Activated CD4-positive, alpha-beta T cell treated with anti-CD3 and anti-CD28 coated beads, Interleukin-2, amount 50 U/mL, for 1 hour (primary cell): ENCODE data around the gene IFI27L2.

Source experiments
- DNase-seq: peaks from one replicate; pipeline ENCODE4 v3.0.0-alpha.2; 2020

IFI27L2 gene

GRCh38 chr14:94121485-94121884 is 7.9 kb downstream of the IFI27L2 start:
- no peak for DNase-seq

- no peak for DNase-seq
Measured at GRCh38 chr14:94120667-94121340, 8.6 kb downstream of the IFI27L2 start.

GRCh38 chr14:94119071-94119470 is 10.3 kb downstream of the IFI27L2 start:
- no peak for DNase-seq

- no peak for DNase-seq
Measured at GRCh38 chr14:94117856-94118255, 11.5 kb downstream of the IFI27L2 start.

GRCh38 chr14:94116701-94117100 is 12.7 kb downstream of the IFI27L2 start:
- no peak for DNase-seq

- DNase-seq, result no peak
Measured at GRCh38 chr14:94115631-94116030, 13.8 kb downstream of the IFI27L2 start.

- DNase-seq, result no peak
Measured at GRCh38 chr14:94115058-94115591, 14.3 kb downstream of the IFI27L2 start.

- DNase-seq, result no peak
Measured at GRCh38 chr14:94114589-94115057, 14.8 kb downstream of the IFI27L2 start.

GRCh38 chr14:94113908-94114588 is 15.4 kb downstream of the IFI27L2 start:
- DNase-seq, result no peak

- DNase-seq, result no peak
Measured at GRCh38 chr14:94113490-94113889, 15.9 kb downstream of the IFI27L2 start.

GRCh38 chr14:94113073-94113472 is 16.3 kb downstream of the IFI27L2 start:
- DNase-seq, result no peak

GRCh38 chr14:94112513-94113063 is 16.8 kb downstream of the IFI27L2 start:
- DNase-seq, result no peak

- DNase-seq, result no peak
Measured at GRCh38 chr14:94111276-94112095, 17.9 kb downstream of the IFI27L2 start.

GRCh38 chr14:94110552-94111181 is 18.7 kb downstream of the IFI27L2 start, which contains the start of gene IFI27:
IFI27 (plus strand) TSS chr14:94110736.
- no peak for DNase-seq

- DNase-seq, result no peak
Measured at GRCh38 chr14:94109915-94110250, 19.5 kb downstream of the IFI27L2 start.

- no peak for DNase-seq
Measured at GRCh38 chr14:94104731-94105130, 24.7 kb downstream of the IFI27L2 start.

- no peak for DNase-seq
Measured at GRCh38 chr14:94103554-94104150, 25.8 kb downstream of the IFI27L2 start.

GRCh38 chr14:94102768-94103482 is 26.5 kb downstream of the IFI27L2 start:
- DNase-seq, result no peak

GRCh38 chr14:94101748-94102147 is 27.7 kb downstream of the IFI27L2 start:
- no peak for DNase-seq

GRCh38 chr14:94100847-94101246 is 28.6 kb downstream of the IFI27L2 start:
- no peak for DNase-seq

GRCh38 chr14:94099006-94099405 is 30.4 kb downstream of the IFI27L2 start:
- DNase-seq, result no peak
